Kidney (tissue), 14 donors: ENCODE results near the gene HENMT1. TPM values are rescaled to one million over a fixed set of nuclear protein-coding genes. Genes with fewer than 3 reads are reported as not detected.

ENCODE experiments used
- DNase-seq, 5 donors: peaks; one replicate each; pipeline ENCODE4 v3.0.0-alpha.2; 2013 to 2020
- FAIRE-seq: peaks from 2 replicates; lab custom pipeline; 2012; peaks lifted over from hg19 to GRCh38; lab: Jason Lieb, UNC
- H3K27ac ChIP-seq, 2 donors: one replicate each; pipeline ENCODE4 v1.7.0; 2013; ENCODE audit warnings: low read depth in 2 of 2, low read length in 2 of 2, inconsistent platforms in 1 of 2
- H3K27me3 ChIP-seq: one replicate; pipeline ENCODE4 v1.7.1; 2013; ENCODE audit warnings: low read length, inconsistent platforms; ENCODE audit not compliant: control insufficient read depth, insufficient read depth
- H3K36me3 ChIP-seq, 3 donors: one replicate each; pipeline versions ENCODE4 v1.7.0 to v1.7.1; 2013; ENCODE audit warnings: low read length in 3 of 3, control low read depth in 1 of 3, inconsistent platforms in 1 of 3; ENCODE audit not compliant: insufficient read depth in 3 of 3, control insufficient read depth in 2 of 3
- H3K4me1 ChIP-seq, 3 donors: one replicate each; pipeline versions ENCODE4 v1.7.0 to v1.7.1; 2013; ENCODE audit warnings: low read length in 3 of 3, inconsistent platforms in 1 of 3, low read depth in 1 of 3; ENCODE audit not compliant: control insufficient read depth in 2 of 3, insufficient read depth in 2 of 3
- H3K4me3 ChIP-seq, 3 donors: one replicate each; pipeline versions ENCODE4 v1.7.0 to v1.8.1; 2013; ENCODE audit warnings: low read length in 3 of 3, control low read depth in 1 of 3, inconsistent platforms in 1 of 3
- H3K9ac ChIP-seq, 3 donors: one replicate each; pipeline versions ENCODE4 v1.7.0 to v1.7.1; 2013; ENCODE audit warnings: low read length in 3 of 3, control low read depth in 1 of 3, inconsistent platforms in 1 of 3
- H3K9me3 ChIP-seq, 3 donors: one replicate each; pipeline versions ENCODE4 v1.7.0 to v1.7.1; 2013; ENCODE audit warnings: low read length in 3 of 3, control low read depth in 1 of 3, inconsistent platforms in 1 of 3; ENCODE audit not compliant: control insufficient read depth in 2 of 3, insufficient read depth in 1 of 3
- intact Hi-C: fragments of 100-400 bp; cut with DNase I; formaldehyde crosslinking; loops from one replicate; pipeline ENCODE4 v1.11.1; 2022
- polyA plus RNA-seq: library from polyadenylated mRNA; stranded (reverse); fragments of 350-450 nt; fragmentation: Illumina TruSeq; extraction: RNeasy Lipid Tissue Mini Kit (QIAGEN cat#74804); gene quantifications from one replicate; pipeline ENCODE4 v1.2.3, GENCODE V29; 2014; ENCODE audit warnings: low read depth, low replicate concordance; ENCODE audit not compliant: insufficient read depth
- total RNA-seq: library from RNA; stranded (reverse); fragmentation: NEBNext Ultra II Directional; extraction: Animal tissue kit (Norgen Biotek cat#: 25700); gene quantifications from one replicate; pipeline ENCODE4 v1.2.1, GENCODE V29; 2021
- TF ChIP-seq, protein P1 (sequence below): IDR thresholded peaks from 3 replicates; pipeline ENCODE4 v1.5.1; 2012; ENCODE audit warnings: mild to moderate bottlenecking, moderate library complexity, borderline replicate concordance; ENCODE audit not compliant: insufficient read depth; ENCODE audit errors: extremely low read depth
- donor health status: control.
- donor health status: control.
- donor health status: control.
- donor health status: control.
- donor health status: control.
- donor health status: DM: yes; HTN: yes; CAD: no.
- donor health status: Normal renal cell carcinoma (clear cell type).

The HENMT1 gene
- total and polyA plus RNA-seq, 2 donors from 2014 or later = 3.1 to 5.2 TPM

GRCh38 chr1:108606478-108606877 is 54.4 kb downstream of the HENMT1 start:
- Histone ChIP-seq H3K9me3 (no peaks in the 10 kb centered on the region), H3K27ac (no peak overlapping the region), H3K36me3 (no peaks in the 10 kb centered on the region), H3K27me3 (no peaks in the 10 kb centered on the region), H3K9ac (no peak overlapping the region), H3K4me3 (no peak overlapping the region), H3K4me1 (peaks cover 0 to 3% (median 0%) of the 10 kb centered on the region in 3 donors)
- intact Hi-C loops = no loop called here
- TF ChIP-seq, protein P1, sequence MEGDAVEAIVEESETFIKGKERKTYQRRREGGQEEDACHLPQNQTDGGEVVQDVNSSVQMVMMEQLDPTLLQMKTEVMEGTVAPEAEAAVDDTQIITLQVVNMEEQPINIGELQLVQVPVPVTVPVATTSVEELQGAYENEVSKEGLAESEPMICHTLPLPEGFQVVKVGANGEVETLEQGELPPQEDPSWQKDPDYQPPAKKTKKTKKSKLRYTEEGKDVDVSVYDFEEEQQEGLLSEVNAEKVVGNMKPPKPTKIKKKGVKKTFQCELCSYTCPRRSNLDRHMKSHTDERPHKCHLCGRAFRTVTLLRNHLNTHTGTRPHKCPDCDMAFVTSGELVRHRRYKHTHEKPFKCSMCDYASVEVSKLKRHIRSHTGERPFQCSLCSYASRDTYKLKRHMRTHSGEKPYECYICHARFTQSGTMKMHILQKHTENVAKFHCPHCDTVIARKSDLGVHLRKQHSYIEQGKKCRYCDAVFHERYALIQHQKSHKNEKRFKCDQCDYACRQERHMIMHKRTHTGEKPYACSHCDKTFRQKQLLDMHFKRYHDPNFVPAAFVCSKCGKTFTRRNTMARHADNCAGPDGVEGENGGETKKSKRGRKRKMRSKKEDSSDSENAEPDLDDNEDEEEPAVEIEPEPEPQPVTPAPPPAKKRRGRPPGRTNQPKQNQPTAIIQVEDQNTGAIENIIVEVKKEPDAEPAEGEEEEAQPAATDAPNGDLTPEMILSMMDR = no peak
- DNase-seq (no peak), FAIRE-seq (no peak)

DNA sequence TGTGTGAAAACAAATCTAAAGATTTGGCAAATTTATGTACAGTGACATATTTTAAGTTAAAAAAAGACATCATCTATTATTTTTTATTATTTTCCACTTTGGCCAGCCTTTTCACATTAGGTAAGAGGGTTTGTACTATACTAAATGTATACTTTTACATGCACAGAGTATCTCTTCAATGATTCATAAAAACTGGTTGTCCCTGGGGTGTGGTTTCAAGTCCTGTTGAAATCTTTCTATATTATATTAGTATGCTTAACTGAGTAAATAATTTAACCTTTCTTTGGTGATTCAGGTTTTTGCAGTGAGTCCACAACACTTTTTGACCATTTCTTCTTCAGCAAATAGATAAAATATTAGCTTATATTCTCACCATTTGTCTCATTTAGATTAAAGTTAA is 55.3 kb downstream of the HENMT1 start:
- FAIRE-seq = no peak
- peaks cover 0 to 3% (median 0%) of the 10 kb centered on the region in 3 donors for H3K4me1 ChIP-seq
- intact Hi-C loops = no loop called here
- H3K27me3 ChIP-seq = no peaks in the 10 kb centered on the region
- no peaks in the 10 kb centered on the region for H3K36me3 ChIP-seq
- no peak for DNase-seq
- no peaks in the 10 kb centered on the region for H3K9me3 ChIP-seq
- H3K27ac ChIP-seq = no peak overlapping the region
- TF ChIP-seq, protein P1 = no peak
- H3K9ac ChIP-seq = no peak overlapping the region
- no peak overlapping the region for H3K4me3 ChIP-seq

GRCh38 chr1:108601708-108602410 is 59.0 kb downstream of the HENMT1 start:
- Histone ChIP-seq H3K4me3 (no peak overlapping the region), H3K9ac (no peak overlapping the region), H3K36me3 (no peaks in the 10 kb centered on the region), H3K9me3 (no peaks in the 10 kb centered on the region), H3K27me3 (no peaks in the 10 kb centered on the region), H3K27ac (no peak overlapping the region), H3K4me1 (no peaks in the 10 kb centered on the region)
- TF ChIP-seq, protein P1 = no peak
- intact Hi-C loops = no loop called here
- FAIRE-seq (no peak), DNase-seq (no peak)
